NCI-H2171 (cell line): Measurements from ENCODE around the gene C11orf68.
"Not testable (repeated sequence)": the region's sequence is repeated elsewhere in the genome, so short reads cannot be mapped to it uniquely, and the experiment has no call there.

Experiments used
- DNase-seq: peaks from one replicate; lab custom pipeline; 2025; lab: John Stamatoyannopoulos, UW

C11orf68 gene

DNA sequence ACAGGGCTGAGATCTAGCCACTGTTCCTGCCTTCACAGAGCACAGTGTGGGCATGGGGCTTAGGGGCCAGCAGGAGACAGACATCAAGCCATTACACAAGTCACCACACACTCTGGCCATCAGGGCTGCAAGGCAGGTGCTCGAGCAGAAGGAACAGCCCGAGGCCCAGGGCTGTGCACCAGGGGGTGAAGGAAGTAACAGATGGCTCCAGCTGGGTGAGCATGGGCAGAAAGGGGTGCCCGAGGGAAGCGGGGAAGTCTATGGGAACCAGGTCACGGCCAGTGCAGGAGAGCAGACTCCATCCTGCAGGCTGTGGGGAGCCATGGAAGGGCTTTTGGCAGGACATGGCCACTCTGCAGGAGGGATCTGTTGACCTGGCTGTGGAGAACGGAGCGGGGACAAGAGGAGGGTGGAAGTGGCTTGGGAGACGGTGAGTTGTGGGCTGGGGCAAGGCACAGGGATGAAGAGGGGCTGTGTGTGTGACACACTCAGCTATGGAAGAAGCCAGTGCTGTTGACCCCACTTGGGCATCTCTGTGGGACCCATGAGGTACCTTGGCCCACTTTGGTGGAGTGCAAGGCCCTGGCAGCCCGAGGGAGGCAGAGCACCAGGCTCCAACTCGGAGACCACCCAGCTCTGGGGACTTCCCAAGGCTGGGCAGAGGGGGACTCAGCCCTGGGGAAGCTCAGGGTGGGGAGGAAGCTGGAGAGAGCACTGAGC, 3.6 kb downstream of the C11orf68 start:
- DNase-seq = peak; percentile 39

DNA sequence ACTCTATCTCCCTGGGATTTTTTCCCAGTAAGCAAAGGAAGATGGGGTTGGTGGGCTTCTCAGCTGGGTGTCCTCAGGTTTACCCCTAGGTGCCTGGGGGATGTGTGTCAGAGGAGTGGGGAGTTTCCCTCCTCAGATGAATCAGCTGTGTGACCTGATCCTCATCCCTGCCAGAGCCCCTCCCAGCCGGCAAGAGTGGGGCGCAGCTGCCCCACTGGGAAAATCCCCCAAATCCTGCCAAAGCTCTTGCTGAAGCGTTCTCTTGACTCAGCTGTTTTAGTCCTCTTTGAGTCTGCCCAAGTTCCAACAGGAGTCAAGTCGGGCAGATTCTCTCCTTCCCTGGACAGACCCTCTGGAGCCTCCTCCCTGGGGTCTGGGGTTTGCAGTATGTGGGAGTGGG, 6.0 kb downstream of the C11orf68 start:
- no peak for DNase-seq

DNA sequence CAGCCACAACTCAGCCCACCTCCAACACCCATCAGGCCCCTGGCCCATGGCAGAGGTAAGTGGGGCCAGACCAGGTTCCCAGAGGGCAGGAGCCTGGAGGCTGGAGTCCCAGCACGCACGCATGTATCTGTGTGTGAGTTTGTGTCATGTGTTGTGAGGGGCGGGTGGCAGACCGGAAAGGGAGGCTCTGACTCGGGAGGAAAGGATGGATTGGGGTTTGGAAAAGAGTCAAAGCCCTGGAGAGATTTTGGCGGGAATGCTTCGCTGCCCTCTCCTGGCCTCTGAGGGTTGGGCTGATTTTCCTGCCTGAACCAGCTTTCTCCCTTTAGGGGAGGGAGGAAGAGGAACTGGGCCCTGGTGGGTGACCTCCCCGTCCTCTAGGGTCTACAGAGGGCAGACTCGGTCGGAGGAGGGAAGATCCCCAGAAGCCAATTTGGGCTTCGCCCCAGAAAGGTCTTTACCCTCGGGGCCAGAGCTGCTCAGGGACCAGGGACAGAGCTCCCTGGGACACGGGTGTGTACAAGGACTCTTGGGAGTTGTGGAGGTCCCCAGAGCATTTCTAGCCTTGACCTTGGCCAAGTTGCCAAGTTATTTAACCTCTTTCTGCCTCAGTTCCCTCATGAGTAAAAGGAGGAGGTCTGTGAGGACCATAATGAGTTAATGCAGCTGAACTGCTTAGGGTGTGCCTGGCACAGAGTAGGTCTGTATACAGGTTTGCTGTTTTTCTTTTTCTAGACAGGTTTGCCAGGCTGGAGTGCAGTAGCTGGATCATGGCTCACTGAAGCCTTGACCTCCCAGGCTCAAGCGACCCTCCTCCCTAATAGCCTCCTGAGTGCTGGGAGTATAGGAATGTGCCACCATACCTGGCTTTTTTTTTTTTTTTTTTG, 6.9 kb downstream of the C11orf68 start:
- no peak for DNase-seq

DNA sequence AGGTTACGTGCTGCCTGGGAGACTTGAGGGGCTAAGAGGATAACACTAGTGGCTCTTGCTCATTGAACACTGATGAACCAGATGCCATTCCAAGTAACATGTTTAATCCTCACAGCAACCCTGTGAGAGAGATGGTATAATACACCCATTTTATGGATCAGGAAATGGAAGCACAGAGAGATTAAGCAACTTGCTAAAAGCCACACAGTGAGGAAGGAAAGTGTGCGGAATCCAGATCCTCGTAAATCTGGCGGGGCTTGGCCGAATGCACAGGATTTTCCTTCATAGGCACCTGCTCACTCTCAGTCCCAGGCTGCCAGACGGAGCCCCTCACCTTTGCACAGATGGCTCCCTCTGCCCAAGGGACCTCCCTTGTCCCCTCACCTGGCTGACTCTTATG, 11.0 kb downstream of the C11orf68 start:
- peak; percentile 50 for DNase-seq

DNA sequence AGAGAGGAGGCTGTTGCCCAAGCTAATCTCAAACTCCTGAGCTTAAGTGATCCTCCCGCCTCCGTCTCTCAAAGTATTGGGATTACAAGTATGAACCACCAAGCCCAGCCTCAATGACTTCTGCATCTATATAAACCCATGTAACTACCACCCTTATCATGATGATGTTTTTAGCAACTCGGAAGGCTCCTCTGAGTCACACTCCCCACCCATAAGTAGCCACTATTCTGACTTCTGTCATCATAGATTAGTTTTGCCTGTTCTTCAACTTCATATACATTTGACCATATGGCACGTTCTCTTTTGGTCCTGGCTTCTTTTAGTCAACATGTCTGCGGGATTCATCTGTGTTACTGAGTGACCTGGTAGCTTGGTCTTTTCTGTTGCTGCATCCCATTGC, 12.3 kb downstream of the C11orf68 start:
- no peak for DNase-seq

DNA sequence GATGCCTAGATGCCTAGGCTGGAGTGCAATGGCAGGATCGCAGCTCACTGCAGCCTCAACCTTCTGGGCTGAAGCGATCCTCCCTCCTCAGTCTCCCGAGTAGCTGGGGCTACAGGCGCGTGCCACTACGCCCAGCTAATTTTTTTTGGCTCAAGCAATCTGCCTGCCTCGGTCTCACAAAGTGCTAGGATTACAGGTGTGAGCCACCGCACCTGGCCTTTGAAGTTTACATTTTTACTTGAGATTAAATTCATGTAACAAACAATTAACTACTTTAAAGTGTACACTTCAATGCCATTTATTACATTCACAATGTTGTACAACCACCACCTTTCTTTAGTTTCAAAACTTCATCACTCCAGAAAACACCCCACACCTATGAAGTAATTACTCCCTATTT, 15.1 kb downstream of the C11orf68 start:
- no peak for DNase-seq

DNA sequence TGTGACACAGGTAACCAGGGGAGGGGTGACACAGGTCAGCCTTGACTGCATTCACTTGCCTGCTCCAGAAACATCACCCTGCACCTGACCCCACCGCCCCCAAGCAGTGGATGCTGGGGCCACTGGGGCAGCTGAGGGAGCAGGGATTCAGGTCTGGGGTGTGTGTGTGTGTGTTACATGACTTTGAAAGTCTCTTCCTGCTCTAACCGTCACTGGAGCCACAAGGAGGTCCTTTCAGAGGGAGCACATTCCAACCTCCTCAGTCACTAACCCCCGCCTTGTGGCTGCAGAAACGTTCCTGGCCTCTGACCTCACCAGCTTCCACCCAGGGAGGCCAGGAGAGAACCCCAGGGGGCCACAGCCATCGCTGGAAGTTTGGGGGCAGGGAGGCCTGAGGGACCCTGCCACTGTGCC, 15.8 kb downstream of the C11orf68 start:
- DNase-seq = no peak

DNA sequence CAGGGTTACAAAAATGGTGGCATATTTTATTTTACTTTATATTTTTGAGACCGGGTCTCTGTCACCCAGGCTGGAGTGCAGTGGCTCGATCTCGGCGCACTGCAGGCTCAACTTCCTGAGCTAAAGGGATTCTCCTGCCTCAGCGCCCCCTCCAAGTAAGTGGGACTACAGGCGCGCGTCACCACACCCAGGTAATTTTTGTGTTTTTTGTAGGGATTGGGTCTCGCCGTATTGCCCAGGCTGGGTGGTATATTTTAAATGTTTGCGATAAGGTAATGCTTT, 18.0 kb downstream of the C11orf68 start:
- no peak for DNase-seq

DNA sequence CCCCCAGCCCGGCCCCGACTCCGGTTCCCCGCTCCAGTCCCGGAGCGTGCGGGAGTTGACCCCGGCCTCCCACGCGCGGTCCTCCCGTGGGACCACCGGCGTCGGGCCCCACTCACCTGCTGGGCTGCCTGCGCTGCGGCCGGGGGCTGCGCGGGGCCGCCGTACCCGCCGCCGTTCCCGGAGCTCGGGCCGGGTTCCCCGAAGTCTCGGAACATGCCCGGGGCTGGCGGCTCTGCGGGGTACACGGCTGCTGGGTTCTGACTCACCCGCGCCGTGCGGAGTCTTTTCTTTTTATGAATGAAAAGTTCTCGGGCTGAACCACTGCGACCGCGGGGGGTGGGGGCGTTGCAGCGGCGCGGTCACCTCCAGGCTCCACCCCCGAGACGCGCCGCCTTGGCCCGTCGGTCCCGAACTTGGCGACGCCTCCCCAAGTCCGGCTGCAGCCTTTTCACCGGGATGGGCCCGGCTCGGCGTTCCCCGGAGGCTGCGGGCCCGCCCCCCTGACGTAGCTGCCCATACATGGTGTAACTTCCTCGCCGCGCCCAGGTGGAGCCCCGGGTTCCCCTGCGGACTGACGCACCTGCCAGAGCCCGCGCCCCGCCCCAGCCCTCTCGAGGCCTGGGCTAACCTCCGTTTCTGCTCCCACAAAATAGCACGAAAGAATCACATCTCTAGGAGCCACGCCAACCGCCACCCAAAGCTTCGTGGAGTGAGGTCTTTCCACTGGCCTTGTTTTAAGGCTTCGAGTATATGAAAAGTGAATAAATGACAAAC, 18.6 kb downstream of the C11orf68 start, which contains the start of gene FOSL1:
Gene FOSL1, minus strand, starts transcription at position 264 of the 774 bp plus-strand sequence. Its CDS starts 49 bp downstream, at position 215.
- DNase-seq = peak; percentile 46

DNA sequence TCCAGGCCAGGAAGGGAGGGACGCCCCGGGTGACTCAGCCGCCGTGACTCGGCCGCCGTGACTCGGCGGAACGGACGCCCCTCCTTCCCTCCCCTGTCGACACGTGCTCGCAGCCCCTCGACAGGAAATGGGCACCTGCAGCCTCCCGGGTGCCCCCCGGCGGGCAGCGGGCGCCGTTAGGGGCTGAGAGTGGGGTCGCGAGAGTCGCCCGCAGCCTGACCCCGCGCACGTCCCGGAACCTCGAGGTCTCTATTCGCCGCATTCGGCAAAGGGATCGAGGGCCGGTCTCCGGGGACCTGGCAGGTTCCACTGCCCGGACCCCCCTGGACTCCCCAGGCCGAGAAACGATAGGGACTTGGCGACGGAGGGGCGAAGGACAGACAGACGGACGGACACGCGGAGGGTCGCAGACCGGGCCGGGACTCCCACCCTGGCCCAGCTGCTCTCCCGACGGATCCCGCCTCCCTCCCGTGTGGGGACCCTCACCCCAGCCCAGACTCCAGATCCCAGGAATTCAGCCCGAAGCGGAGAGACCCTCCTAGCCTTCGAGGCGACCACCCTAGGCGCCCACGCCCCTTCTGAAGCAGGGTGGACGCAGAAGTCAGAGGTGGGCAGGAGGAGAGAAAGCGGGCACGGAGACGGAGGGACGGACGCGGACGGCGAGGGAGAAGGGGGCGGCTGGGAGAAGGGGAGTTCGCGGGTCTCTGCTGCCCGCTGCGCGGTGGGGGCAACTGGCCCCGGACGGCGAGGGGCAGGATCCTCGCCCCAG, 19.3 kb downstream of the C11orf68 start:
- no peak for DNase-seq

DNA sequence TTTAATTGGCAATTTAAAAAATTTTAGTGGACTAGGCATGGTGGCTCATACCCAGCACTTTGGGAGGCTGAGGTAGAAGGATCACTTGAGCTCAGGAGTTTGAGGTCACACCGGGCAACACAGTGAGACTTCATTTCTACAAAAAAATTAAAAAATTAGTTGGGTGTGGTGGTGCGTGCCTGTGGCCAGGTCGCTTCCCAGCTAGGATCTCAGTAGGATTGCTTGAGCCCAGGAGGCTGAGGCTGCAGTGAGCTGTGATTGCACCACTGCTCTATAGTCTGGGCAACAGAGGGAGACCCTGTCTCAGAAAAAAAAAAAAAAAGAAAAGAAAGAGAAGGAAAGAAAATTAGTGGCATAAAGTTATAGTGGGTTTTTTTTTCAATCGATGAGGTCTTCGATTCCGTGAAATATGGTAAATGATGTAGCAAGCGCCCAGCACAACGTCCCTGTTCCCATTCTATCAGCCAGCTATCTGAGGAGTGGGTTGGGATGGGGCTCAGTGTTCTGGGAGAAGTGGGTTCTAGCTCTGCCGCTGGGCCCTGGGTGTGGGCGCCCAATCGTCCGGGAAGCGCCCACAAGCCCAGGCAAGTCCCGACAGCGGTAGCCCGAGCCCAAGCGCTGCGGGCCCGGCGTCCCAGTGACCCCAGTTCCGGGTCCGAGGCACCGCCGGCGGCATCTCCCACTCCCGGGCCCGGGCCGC, 20.1 kb downstream of the C11orf68 start:
- no peak for DNase-seq

DNA sequence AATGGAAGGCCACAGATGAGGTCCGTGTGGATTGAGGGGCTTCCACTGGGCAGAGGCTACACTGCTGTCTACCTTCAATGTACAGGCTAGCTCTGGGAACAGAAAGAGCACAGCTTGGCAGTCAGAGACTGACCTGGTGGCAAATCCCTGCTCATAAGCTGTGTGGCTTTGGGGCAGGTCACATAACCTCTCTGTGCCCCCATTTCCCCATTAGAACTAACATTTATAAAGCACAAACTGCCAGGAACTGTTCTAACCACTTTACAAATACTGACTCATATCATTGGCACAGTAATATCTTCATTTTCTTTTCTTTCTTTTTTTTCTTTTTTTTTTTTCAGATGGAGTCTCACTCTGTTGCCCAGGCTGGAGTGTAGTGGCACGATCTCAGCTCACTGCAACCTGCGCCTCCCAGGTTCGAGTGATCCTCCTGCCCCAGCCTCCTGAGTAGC, 21.8 kb downstream of the C11orf68 start:
- DNase-seq = no peak

DNA sequence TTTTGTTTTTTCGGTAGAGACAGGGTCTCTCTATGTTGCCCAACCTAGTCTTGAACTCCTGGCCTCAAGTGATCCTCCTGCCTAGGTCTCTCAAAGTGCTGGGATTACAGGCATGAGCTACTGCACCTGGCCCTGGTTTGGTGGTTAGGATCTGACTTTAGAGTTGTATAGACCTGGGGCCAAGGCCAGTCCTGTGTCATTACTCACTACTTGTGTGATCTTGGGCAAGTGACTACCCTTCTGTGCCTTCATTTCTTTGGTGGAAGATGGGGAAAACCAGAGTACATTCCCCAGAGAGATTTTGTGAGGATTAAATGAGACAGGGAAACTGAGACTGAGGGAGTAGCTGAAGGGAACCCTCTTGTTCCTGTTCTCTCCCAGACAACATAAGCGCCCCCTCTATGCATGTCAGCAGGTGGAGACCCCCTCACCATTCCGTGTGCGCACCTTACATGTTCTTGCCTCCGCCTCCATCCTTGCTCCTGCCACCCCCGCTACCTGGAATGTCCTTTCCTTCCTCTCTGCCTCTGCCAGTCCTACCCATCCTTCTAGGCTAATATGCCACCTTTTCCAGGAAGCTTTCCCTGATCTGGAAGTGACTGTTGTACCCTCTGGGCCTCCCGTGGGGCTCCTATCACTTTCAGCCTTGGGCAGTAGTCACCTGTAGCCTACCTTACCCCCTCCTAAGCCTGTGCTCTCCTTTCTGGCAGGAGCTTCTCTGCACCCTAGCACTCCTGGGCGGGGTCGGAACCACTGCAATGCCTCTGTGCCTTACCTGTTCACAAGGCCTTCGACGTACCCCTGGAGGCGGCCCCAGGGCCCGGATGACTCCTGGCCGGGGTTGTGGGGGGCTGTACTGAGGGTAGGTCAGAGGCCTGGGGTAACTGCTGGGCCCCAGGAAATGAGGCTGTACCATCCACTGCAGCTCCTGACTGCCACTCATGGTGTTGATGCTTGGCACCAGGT, 22.5 kb downstream of the C11orf68 start:
- DNase-seq = no peak

DNA sequence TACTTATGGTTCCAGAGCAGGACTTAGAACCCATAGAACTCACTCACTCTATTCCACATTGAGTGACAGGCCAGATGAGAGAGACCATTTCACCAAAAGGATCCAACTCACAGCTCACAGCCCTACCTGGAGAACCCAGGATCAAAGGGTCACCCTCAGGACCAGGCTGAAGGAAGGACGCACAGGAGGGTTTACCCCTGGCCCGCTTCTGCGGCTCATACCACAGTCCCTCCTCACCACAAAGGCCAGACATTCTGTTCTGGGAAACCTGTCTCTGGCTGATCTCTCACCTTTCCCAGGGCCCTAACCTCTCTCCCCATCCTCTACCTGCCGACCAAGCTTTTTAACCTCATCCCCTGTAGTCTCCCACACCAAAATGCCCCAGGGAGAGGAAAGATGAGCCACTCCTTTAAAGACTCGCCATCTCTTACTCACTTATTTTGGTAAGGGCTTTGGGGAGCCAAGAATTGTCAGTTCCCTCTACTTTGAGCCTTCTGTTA, 23.3 kb downstream of the C11orf68 start:
- DNase-seq = no peak

DNA sequence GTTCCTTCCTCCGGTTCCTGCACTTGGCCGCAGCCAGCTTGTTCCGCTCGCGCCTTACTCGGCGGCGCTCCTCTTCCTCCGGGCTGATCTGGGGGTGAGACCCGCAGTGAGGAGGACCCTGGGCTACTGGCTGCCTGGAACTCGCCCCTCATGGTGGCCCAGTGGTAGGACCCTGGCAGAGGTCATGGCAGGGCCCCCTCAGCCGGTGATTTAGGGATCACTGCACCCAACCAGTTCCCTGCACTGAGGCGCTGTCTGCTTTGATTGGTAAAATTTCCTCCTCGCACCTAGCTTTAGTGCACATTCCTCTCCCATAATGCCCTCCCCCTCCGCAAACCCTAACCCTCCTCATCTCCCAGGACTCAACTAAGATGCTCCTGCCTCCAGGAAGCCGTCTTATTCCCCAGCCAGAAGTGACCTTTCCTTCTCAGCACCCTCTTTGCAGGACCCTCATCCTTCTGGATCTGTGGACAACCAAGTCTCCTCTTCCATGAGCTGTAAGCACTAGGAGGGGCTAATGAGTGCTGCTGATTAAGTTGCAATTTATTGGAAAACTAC, 24.7 kb downstream of the C11orf68 start:
- no peak for DNase-seq

DNA sequence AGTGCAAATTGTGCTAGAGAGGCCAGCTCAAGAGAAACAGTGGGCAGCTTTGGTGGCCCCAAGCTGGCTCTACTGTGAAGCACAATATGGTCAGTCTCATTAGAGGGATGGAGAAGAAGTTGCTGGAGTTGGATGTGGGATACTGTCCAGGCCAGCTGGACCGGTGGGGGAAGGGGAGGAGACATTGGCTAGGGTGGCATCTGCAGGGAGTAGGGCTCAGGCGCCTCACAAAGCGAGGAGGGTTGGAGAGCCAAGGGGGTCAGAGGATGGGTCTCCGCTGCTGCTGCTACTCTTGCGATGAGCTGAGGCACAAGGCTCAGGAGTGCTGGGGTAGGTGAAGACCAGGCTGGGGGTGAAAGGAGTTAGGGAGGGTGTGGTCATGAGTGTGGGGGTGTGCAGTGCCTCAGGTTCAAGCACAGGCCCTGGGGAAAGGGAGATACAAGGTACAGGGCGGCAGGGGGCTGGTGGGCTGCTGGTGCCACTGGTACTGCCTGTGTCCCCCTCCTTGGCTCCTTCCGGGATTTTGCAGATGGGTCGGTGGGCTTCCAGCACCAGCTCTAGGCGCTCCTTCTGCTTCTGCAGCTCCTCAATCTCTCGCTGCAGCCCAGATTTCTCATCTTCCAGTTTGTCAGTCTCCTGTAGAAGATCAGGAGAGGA, 26.1 kb downstream of the C11orf68 start:
- DNase-seq = no peak

DNA sequence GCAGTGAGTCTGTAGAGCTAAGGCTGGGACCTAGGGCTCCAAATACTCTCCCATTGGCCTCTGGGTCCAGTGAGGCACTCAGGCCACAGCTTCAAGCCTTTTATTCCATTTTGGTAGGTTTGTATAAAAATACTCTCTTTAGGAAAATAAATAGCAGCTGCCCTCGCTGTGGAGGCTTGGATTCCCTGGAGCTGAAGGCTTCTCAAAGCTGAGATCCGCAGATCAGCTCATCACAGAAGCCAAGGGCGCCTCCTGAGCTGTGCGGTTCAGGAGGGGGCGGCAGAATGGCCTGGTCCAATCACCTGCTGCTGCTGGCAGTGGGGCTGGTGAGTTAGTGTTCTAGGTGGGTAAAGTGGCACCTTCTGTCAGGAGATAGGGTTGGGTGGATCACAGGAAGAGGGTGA, 26.7 kb downstream of the C11orf68 start:
- not testable (repeated sequence) for DNase-seq

DNA sequence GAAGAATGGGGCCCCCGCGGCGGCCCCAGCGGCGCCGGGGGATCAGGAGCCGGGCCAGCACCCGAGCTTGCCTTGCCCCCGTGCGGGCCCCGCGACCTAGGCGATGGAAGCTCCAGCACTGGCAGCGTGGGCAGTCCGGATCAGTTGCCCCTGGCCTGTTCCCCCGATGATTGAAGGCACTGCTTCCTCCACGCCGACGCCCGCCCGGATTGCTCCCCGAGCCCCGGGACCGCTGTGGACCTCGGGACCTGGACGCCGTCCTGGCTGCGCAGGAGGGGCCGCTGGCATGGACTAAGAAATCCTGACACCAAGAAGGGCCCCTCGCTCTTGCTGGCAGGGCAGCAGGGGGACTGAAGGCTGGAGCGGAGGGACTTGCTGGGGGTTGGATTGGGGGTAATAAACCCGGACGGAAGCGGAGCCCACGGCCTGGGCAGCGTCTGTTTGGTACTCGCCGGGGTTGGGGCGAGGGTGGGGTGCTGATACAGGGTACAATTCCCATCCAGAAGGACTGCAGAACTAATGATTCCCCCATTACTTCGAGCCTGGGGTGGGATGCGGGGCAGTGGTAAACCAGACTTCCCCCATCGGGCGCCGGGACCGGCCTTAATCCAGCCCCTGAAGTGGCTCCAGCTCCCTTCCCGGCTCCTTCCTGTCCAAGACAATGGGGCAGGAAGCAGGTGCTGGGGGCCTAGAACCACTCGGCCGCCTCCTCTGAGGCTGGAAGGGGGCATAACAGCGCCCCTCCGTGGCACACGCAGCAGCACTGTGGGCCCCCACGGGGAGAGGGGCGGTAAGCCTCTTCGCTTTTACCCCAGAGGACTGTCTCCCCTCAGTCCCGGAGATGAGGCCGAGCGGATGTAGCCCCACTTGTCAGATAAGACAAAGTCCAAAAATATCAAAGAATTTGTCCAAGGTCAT, 27.4 kb downstream of the C11orf68 start:
- no peak for DNase-seq
